ENCODE measurements around the gene SMPD3. TPM values are rescaled to one million over a fixed set of nuclear protein-coding genes. Genes with fewer than 3 reads are reported as not detected.

Gene SMPD3
- total RNA-seq, 1 experiment from 2014 or later, result 0.17 TPM

DNA sequence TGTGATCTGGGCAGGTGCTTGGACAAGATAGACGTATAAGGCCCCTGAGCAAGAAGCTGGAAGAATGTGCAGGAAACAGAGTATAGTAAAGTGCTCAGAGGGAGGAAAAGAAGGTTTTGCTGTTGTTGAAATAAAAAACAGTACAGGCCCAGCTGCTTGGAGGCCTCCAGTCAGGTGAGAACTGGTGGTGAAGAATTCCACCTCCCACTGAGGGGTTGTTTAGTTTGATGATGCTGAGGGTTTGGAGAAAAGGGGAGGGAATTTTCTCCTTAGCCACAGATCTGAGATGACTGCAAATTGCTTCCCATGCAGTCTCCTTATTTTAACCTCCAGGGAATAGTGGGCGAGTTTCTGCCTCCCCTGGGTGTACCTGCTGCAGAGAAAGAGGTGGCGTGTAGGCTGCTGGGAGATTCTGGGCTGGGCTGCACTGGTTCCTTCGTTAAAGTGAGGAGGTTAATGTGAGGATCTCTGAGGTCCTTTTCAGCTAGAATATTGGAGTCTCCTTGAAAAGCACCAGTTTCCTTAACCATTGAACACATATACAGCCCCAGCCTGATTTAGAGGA, 25.8 kb downstream of the SMPD3 start:
- POLR2A ChIA-PET (ENCODE audit: low non-redundant PET), result no interaction called here

DNA sequence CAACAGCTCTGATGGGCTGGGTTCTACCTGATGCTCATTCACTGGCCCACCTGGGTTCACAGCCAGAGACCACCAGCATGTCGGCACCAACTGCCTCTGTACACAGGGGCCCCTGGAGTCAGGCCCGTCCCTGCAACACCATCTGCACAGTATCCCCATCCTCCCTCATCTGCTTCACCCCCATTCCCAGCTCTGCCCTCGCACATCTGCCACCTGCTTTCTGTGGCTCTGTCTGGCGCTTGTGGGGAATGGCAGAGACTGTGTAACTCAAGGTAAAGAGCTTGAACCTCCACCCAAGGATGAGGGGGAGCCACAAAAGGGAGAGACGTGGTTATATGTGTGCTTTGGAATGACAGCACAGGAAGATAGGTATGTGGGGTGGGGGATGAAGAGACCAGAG, 27.2 kb downstream of the SMPD3 start:
- Histone ChIP-seq H3K27me3 (replicated peaks; ENCODE audit: insufficient read depth, low read depth, low read length, poor library complexity) (no peaks in the 10 kb centered on the region), H3K27ac (ENCODE audit: low read depth, low read length, poor library complexity, severe bottlenecking) (no peak overlapping the region), H3K36me3 (ENCODE audit: insufficient read depth, low read length, poor library complexity, severe bottlenecking) (no peaks in the 10 kb centered on the region), H3K4me3 (ENCODE audit: low read depth, low read length, poor library complexity, severe bottlenecking) (no peak overlapping the region), H3K9me3 (ENCODE audit: low read depth, low read length, poor library complexity, severe bottlenecking) (no peaks in the 10 kb centered on the region), H3K4me1 (ENCODE audit: insufficient read depth, low read length, poor library complexity, severe bottlenecking) (no peaks in the 10 kb centered on the region)
- BruUV-seq (replicated peaks), result no TSS peak
- TF ChIP-seq, protein P1, sequence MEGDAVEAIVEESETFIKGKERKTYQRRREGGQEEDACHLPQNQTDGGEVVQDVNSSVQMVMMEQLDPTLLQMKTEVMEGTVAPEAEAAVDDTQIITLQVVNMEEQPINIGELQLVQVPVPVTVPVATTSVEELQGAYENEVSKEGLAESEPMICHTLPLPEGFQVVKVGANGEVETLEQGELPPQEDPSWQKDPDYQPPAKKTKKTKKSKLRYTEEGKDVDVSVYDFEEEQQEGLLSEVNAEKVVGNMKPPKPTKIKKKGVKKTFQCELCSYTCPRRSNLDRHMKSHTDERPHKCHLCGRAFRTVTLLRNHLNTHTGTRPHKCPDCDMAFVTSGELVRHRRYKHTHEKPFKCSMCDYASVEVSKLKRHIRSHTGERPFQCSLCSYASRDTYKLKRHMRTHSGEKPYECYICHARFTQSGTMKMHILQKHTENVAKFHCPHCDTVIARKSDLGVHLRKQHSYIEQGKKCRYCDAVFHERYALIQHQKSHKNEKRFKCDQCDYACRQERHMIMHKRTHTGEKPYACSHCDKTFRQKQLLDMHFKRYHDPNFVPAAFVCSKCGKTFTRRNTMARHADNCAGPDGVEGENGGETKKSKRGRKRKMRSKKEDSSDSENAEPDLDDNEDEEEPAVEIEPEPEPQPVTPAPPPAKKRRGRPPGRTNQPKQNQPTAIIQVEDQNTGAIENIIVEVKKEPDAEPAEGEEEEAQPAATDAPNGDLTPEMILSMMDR (conservative IDR thresholded peaks at IDR 0.05; ENCODE audit: low read depth, low read length), result no peak
- intact Hi-C loops (cut with micrococcal nuclease; ENCODE audit: unreplicated experiment), result no loop called here
- ChIA-PET CTCF (no interaction called here), POLR2A (ENCODE audit: low non-redundant PET) (no interaction called here)
- no peak for DNase-seq (ENCODE audit: low spot score)

More for the DNA sequence above, 25.8 kb downstream of the SMPD3 start:
- BruUV-seq (replicated peaks), result no TSS peak
- Histone ChIP-seq H3K36me3 (ENCODE audit: insufficient read depth, low read length, poor library complexity, severe bottlenecking) (no peaks in the 10 kb centered on the region), H3K4me3 (ENCODE audit: low read depth, low read length, poor library complexity, severe bottlenecking) (no peak overlapping the region), H3K4me1 (ENCODE audit: insufficient read depth, low read length, poor library complexity, severe bottlenecking) (no peaks in the 10 kb centered on the region), H3K27me3 (replicated peaks; ENCODE audit: insufficient read depth, low read depth, low read length, poor library complexity) (no peaks in the 10 kb centered on the region), H3K27ac (ENCODE audit: low read depth, low read length, poor library complexity, severe bottlenecking) (no peak overlapping the region), H3K9me3 (ENCODE audit: low read depth, low read length, poor library complexity, severe bottlenecking) (no peaks in the 10 kb centered on the region)
- CTCF ChIA-PET, result no interaction called here
- intact Hi-C loops (cut with micrococcal nuclease; ENCODE audit: unreplicated experiment), result no loop called here
- DNase-seq (ENCODE audit: low spot score), result no peak
- TF ChIP-seq EZH2 (IDR thresholded peaks at IDR 0.05; ENCODE audit: borderline replicate concordance, low read depth, low read length, poor library complexity, severe bottlenecking), result no peak
- TF ChIP-seq, protein P1 (conservative IDR thresholded peaks at IDR 0.05; ENCODE audit: low read depth, low read length), result no peak

DNA sequence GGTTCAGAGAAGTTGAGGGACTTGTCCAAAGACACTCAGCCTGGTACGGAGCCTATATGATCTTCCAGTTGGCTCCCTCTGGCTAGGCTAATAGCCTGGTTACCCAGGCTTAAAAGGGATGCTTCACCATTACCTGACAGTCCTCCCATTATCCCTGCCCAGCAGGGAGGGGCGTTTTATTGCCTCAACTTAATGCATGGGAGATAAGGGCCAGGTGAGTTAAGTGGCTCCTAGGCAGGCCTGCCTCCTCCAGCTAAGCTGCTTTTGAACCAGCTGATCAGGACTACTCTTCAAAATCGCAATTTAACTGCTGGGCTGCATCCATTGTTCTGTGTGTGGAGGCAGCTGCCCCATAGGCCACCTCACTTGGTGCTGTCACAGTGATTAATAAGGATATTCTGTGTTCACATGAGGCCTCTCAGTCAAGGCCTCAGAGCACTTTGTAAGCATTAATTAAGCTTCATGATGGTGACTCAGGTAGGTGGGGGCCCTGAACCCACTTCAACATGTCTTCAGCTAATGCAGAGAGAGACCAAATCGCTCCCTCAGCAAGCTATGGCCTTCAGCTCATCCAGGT, 27.9 kb downstream of the SMPD3 start:
- Histone ChIP-seq H3K36me3 (ENCODE audit: insufficient read depth, low read length, poor library complexity, severe bottlenecking) (no peaks in the 10 kb centered on the region), H3K27me3 (replicated peaks; ENCODE audit: insufficient read depth, low read depth, low read length, poor library complexity) (no peaks in the 10 kb centered on the region), H3K4me3 (ENCODE audit: low read depth, low read length, poor library complexity, severe bottlenecking) (no peak overlapping the region), H3K27ac (ENCODE audit: low read depth, low read length, poor library complexity, severe bottlenecking) (no peak overlapping the region), H3K4me1 (ENCODE audit: insufficient read depth, low read length, poor library complexity, severe bottlenecking) (no peaks in the 10 kb centered on the region), H3K9me3 (ENCODE audit: low read depth, low read length, poor library complexity, severe bottlenecking) (no peaks in the 10 kb centered on the region)
- no TSS peak for BruUV-seq (replicated peaks)
- CTCF ChIA-PET, result no interaction called here
- no peak for DNase-seq (ENCODE audit: low spot score)
- intact Hi-C loops (cut with micrococcal nuclease; ENCODE audit: unreplicated experiment), result no loop called here
- POLR2A ChIA-PET (ENCODE audit: low non-redundant PET), result no interaction called here
- TF ChIP-seq, protein P1 (conservative IDR thresholded peaks at IDR 0.05; ENCODE audit: low read depth, low read length), result no peak
- TF ChIP-seq EZH2 (IDR thresholded peaks at IDR 0.05; ENCODE audit: borderline replicate concordance, low read depth, low read length, poor library complexity, severe bottlenecking), result no peak
